SKM-1 (cell line): ENCODE results near the gene MKRN2.
"Not testable (repeated sequence)": the region's sequence is repeated elsewhere in the genome, so short reads cannot be mapped to it uniquely, and the experiment has no call there.

Experiments used
- DNase-seq: peaks from one replicate; lab custom pipeline; 2025; ENCODE audit not compliant: unreplicated experiment; lab: John Stamatoyannopoulos, UW

MKRN2 gene

GRCh38 chr3:12586403-12586802 lies 29.5 kb downstream of the MKRN2 start:
- no peak for DNase-seq

- no peak for DNase-seq
Measured at GRCh38 chr3:12588039-12589009, 31.4 kb downstream of the MKRN2 start.

GRCh38 chr3:12590096-12590495 lies 33.2 kb downstream of the MKRN2 start:
- DNase-seq = no peak

GRCh38 chr3:12591456-12591855 lies 34.6 kb downstream of the MKRN2 start:
- DNase-seq = no peak

GRCh38 chr3:12591997-12592715 lies 35.3 kb downstream of the MKRN2 start:
- DNase-seq = no peak

GRCh38 chr3:12593473-12593872 lies 36.6 kb downstream of the MKRN2 start:
- no peak for DNase-seq

GRCh38 chr3:12598890-12599289 lies 42.0 kb downstream of the MKRN2 start:
- no peak for DNase-seq

- no peak for DNase-seq
Measured at GRCh38 chr3:12601072-12601471, 44.2 kb downstream of the MKRN2 start.

- no peak for DNase-seq
Measured at GRCh38 chr3:12603969-12604368, 47.1 kb downstream of the MKRN2 start.

GRCh38 chr3:12608376-12608775 lies 51.5 kb downstream of the MKRN2 start:
- DNase-seq = no peak

GRCh38 chr3:12611117-12611516 lies 54.2 kb downstream of the MKRN2 start:
- no peak for DNase-seq

- no peak for DNase-seq
Measured at GRCh38 chr3:12612514-12613226, 55.8 kb downstream of the MKRN2 start.

GRCh38 chr3:12613250-12613649 lies 56.4 kb downstream of the MKRN2 start:
- DNase-seq = no peak

GRCh38 chr3:12615266-12615665 lies 58.4 kb downstream of the MKRN2 start:
- DNase-seq = no peak

GRCh38 chr3:12618426-12618825 lies 61.5 kb downstream of the MKRN2 start:
- DNase-seq = no peak

- no peak for DNase-seq
Measured at GRCh38 chr3:12620305-12620704, 63.4 kb downstream of the MKRN2 start.

- no peak for DNase-seq
Measured at GRCh38 chr3:12620729-12621128, 63.8 kb downstream of the MKRN2 start.

- DNase-seq = no peak
Measured at GRCh38 chr3:12622335-12622734, 65.4 kb downstream of the MKRN2 start.

- DNase-seq = no peak
Measured at GRCh38 chr3:12624056-12624455, 67.2 kb downstream of the MKRN2 start.

GRCh38 chr3:12624964-12625363 lies 68.1 kb downstream of the MKRN2 start:
- not testable (repeated sequence) for DNase-seq

GRCh38 chr3:12627370-12627769 lies 70.5 kb downstream of the MKRN2 start:
- DNase-seq = no peak
